Keratinocyte (primary cell): ENCODE results near the gene TSPAN16. TPM values are rescaled to one million over a fixed set of nuclear protein-coding genes. Genes with fewer than 3 reads are reported as not detected.

Source experiments
- DNase-seq: peaks from one replicate; pipeline ENCODE4 v3.0.0-alpha.2; 2011; ENCODE audit warnings: low read depth, missing footprints, low spot score
- FAIRE-seq: peaks from 2 replicates; lab custom pipeline; 2011; peaks lifted over from hg19 to GRCh38; lab: Jason Lieb, UNC
- H2AFZ ChIP-seq: 2 replicates; pipeline ENCODE4 v1.6.0; 2012; ENCODE audit warnings: low read length, control low read depth, inconsistent platforms; ENCODE audit not compliant: control insufficient read depth
- H3K27ac ChIP-seq: 2 replicates; pipeline ENCODE4 v1.5.1; 2011; ENCODE audit warnings: low read length; ENCODE audit not compliant: control insufficient read depth, insufficient read depth
- H3K27me3 ChIP-seq: 3 replicates; pipeline ENCODE4 v1.6.0; 2011; ENCODE audit warnings: low read length; ENCODE audit not compliant: control insufficient read depth, insufficient read depth; ENCODE audit errors: extremely low read depth
- H3K36me3 ChIP-seq, 2 experiments: 2 replicates in 1 of 2; 3 replicates in 1 of 2; pipeline ENCODE4 v1.5.1; 2011; ENCODE audit warnings: low read length in 2 of 2, mild to moderate bottlenecking in 1 of 2; ENCODE audit not compliant: control insufficient read depth in 2 of 2, insufficient read depth in 2 of 2; ENCODE audit errors: extremely low read depth in 1 of 2
- H3K4me1 ChIP-seq: 3 replicates; pipeline ENCODE4 v1.5.1; 2011; ENCODE audit warnings: low read length; ENCODE audit not compliant: control insufficient read depth, insufficient read depth; ENCODE audit errors: extremely low read depth
- H3K4me2 ChIP-seq: 3 replicates; pipeline ENCODE4 v1.6.0; 2011; ENCODE audit warnings: low read depth, low read length; ENCODE audit not compliant: control insufficient read depth, insufficient read depth; ENCODE audit errors: extremely low read depth
- H3K4me3 ChIP-seq, 3 experiments: fragments of 200-600 bp in 1 of 3; sonication (generic) in 1 of 3; 2 replicates in 2 of 3; 3 replicates in 1 of 3; pipeline ENCODE4 v1.5.1; 2011 to 2016; ENCODE audit warnings: low read length in 3 of 3, mild to moderate bottlenecking in 3 of 3, control low read depth in 2 of 3, inconsistent platforms in 1 of 3, low read depth in 1 of 3, mixed read lengths in 1 of 3, mixed run types in 1 of 3, moderate library complexity in 1 of 3; ENCODE audit not compliant: control insufficient read depth in 2 of 3, insufficient read depth in 2 of 3; ENCODE audit errors: extremely low read depth in 1 of 3
- H3K79me2 ChIP-seq: 2 replicates; pipeline ENCODE4 v1.6.0; 2012; ENCODE audit warnings: low read length; ENCODE audit not compliant: control insufficient read depth, insufficient read depth
- H3K9ac ChIP-seq: 3 replicates; pipeline ENCODE4 v1.6.0; 2011; ENCODE audit warnings: low read length; ENCODE audit not compliant: control insufficient read depth, insufficient read depth; ENCODE audit errors: extremely low read depth
- H3K9me1 ChIP-seq: 3 replicates; pipeline ENCODE4 v1.6.0; 2011; ENCODE audit warnings: low read length; ENCODE audit not compliant: control insufficient read depth, insufficient read depth; ENCODE audit errors: extremely low read depth
- H3K9me3 ChIP-seq: 2 replicates; pipeline ENCODE4 v1.5.1; 2012; ENCODE audit warnings: low read depth, low read length; ENCODE audit not compliant: control insufficient read depth
- H4K20me1 ChIP-seq: 3 replicates; pipeline ENCODE4 v1.6.0; 2011; ENCODE audit warnings: low read length; ENCODE audit not compliant: control insufficient read depth, insufficient read depth; ENCODE audit errors: extremely low read depth
- EZH2 ChIP-seq: IDR thresholded peaks from one replicate; pipeline ENCODE4 v1.6.1; 2012; ENCODE audit warnings: inconsistent platforms, mild to moderate bottlenecking, low read length, moderate library complexity
- dilution Hi-C: fragments of 300-500 bp; cut with MboI; formaldehyde crosslinking; loops from one replicate; pipeline ENCODE4 v1.7.0; 2020; ENCODE audit warnings: low sequenced_read_pairs; ENCODE audit not compliant: extremely low pct_ligation_motif_present
- polyA plus RNA-seq, 5 experiments: library from polyadenylated mRNA; depleted of rRNA in 3 of 5; stranded (reverse) in 3 of 5; stranded (forward) in 1 of 5; unstranded in 1 of 5; fragments of >200 nt; gene quantifications; 1 replicate in 1 of 5; 2 replicates in 3 of 5; 3 replicates in 1 of 5; pipeline versions ENCODE4 v1.2.1 to v1.2.3, GENCODE V29; 2011 to 2012; ENCODE audit warnings: missing spikeins in 2 of 5, low read depth in 1 of 5, low replicate concordance in 1 of 5
- TF ChIP-seq, protein P1 (sequence below), 3 experiments: IDR thresholded peaks in 1 of 3; conservative IDR thresholded peaks in 1 of 3; optimal IDR thresholded peaks in 1 of 3; 2 replicates in 2 of 3; 3 replicates in 1 of 3; pipeline versions ENCODE3 to v1.5.1; 2011; ENCODE audit warnings: low read length in 3 of 3, mild to moderate bottlenecking in 3 of 3, moderate library complexity in 2 of 3, control low read depth in 1 of 3, inconsistent platforms in 1 of 3; ENCODE audit not compliant: insufficient read depth in 2 of 3; ENCODE audit errors: extremely low read depth in 1 of 3

TSPAN16 gene
- polyA plus RNA-seq, 1 donor (not counting 4 experiments of a cell fraction or from before 2014, with no cell fraction given): not detected

- no peaks in the 10 kb centered on the region for H3K9me3 ChIP-seq
- no peaks in the 10 kb centered on the region for H3K36me3 ChIP-seq
- FAIRE-seq (no peak), DNase-seq (no peak)
- H3K4me1 ChIP-seq: peaks cover 7% of the 10 kb centered on the region
- no peaks in the 10 kb centered on the region for H3K9me1 ChIP-seq
- no peaks in the 10 kb centered on the region for H4K20me1 ChIP-seq
- dilution Hi-C loops: no loop called here
- no peak overlapping the region for H3K9ac ChIP-seq
- no peak overlapping the region for H3K27ac ChIP-seq
- no peak overlapping the region for H3K4me2 ChIP-seq
- H3K27me3 ChIP-seq: peaks cover 1% of the 10 kb centered on the region
- H2AFZ ChIP-seq: no peak overlapping the region
- no peaks in the 10 kb centered on the region for H3K79me2 ChIP-seq
- H3K4me3 ChIP-seq: no peak overlapping the region
- TF ChIP-seq EZH2: no peak
- TF ChIP-seq, protein P1, sequence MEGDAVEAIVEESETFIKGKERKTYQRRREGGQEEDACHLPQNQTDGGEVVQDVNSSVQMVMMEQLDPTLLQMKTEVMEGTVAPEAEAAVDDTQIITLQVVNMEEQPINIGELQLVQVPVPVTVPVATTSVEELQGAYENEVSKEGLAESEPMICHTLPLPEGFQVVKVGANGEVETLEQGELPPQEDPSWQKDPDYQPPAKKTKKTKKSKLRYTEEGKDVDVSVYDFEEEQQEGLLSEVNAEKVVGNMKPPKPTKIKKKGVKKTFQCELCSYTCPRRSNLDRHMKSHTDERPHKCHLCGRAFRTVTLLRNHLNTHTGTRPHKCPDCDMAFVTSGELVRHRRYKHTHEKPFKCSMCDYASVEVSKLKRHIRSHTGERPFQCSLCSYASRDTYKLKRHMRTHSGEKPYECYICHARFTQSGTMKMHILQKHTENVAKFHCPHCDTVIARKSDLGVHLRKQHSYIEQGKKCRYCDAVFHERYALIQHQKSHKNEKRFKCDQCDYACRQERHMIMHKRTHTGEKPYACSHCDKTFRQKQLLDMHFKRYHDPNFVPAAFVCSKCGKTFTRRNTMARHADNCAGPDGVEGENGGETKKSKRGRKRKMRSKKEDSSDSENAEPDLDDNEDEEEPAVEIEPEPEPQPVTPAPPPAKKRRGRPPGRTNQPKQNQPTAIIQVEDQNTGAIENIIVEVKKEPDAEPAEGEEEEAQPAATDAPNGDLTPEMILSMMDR (optimal IDR thresholded peaks at IDR 0.05 in 1 of 3, IDR thresholded peaks at IDR 0.05 in 1 of 3, conservative IDR thresholded peaks at IDR 0.05 in 1 of 3; ENCODE audit: extremely low read depth in 1 of 3, insufficient read depth in 2 of 3, low read length in 3 of 3): no peak
Measured at GRCh38 chr19:11295180-11295579, 780 bp upstream of the TSPAN16 start.

DNA sequence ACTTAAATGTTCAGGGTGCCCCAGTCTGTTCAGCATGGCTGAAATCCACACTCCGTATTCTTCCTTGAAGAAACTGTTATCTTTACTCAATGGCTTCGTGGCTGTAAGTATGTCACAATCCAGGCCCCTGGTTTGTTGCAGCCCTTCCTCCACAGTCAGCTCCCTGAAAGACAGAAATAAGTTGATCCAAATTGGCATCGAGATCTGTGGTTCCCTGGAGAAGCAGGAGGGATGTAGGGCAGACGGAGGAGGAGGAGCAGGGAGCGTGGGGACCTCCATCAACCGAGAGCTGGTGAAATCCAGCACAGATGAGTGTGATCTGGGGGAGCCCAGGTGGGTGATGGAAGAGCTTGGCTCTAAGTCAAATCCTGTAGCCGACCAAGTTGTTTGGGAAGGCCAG lies 304 bp downstream of the TSPAN16 start:
- Histone ChIP-seq H4K20me1 (no peaks in the 10 kb centered on the region), H3K4me1 (peaks cover 7% of the 10 kb centered on the region), H3K79me2 (no peaks in the 10 kb centered on the region), H3K9me3 (no peaks in the 10 kb centered on the region), H3K9me1 (no peaks in the 10 kb centered on the region), H3K27ac (no peak overlapping the region), H3K36me3 (no peaks in the 10 kb centered on the region), H3K27me3 (peaks cover 3% of the 10 kb centered on the region), H3K4me3 (no peak overlapping the region), H3K9ac (no peak overlapping the region), H2AFZ (no peak overlapping the region), H3K4me2 (no peak overlapping the region)
- DNase-seq (no peak), FAIRE-seq (no peak)
- dilution Hi-C loops: no loop called here
- TF ChIP-seq, protein P1 (optimal IDR thresholded peaks at IDR 0.05 in 1 of 3, IDR thresholded peaks at IDR 0.05 in 1 of 3, conservative IDR thresholded peaks at IDR 0.05 in 1 of 3; ENCODE audit: extremely low read depth in 1 of 3, insufficient read depth in 2 of 3, low read length in 3 of 3): no peak
- TF ChIP-seq EZH2: no peak
